Cardiac fibroblast (primary cell): Measurements from ENCODE around the gene MARK3.

Experiments
- DNase-seq, 2 donors: peaks; one replicate each; pipeline versions ENCODE4 v3.0.0 to v3.0.0-alpha.2; 2010; ENCODE audit warnings: low read depth in 2 of 2
- H3K4me3 ChIP-seq, 2 donors: replicated peaks in 1 of 2; 1 replicate in 1 of 2; 2 replicates in 1 of 2; pipeline ENCODE4 v1.5.1; 2011; ENCODE audit warnings: low read depth in 2 of 2, low read length in 2 of 2, mild to moderate bottlenecking in 2 of 2, moderate library complexity in 1 of 2
- CTCF ChIP-seq: IDR thresholded peaks from one replicate; pipeline ENCODE4 v1.5.1; 2011; ENCODE audit warnings: low read depth, mild to moderate bottlenecking, low read length, inconsistent platforms

The MARK3 gene

GRCh38 chr14:103393676-103394626, 8.7 kb downstream of the MARK3 start:
- TF ChIP-seq CTCF = peak; percentile 82
- no peak overlapping the region for H3K4me3 ChIP-seq
- peak; percentile 62 to 66 for DNase-seq

GRCh38 chr14:103395244-103395643, 10.0 kb downstream of the MARK3 start:
- TF ChIP-seq CTCF = no peak
- peak in 1 of 2 donors; percentile 67 for DNase-seq
- no peak overlapping the region for H3K4me3 ChIP-seq

GRCh38 chr14:103396463-103396862, 11.2 kb downstream of the MARK3 start:
- H3K4me3 ChIP-seq = no peak overlapping the region
- no peak for TF ChIP-seq CTCF
- DNase-seq = no peak

GRCh38 chr14:103398427-103399195, 13.4 kb downstream of the MARK3 start:
- peak; percentile 61 for DNase-seq
- H3K4me3 ChIP-seq = no peak overlapping the region
- no peak for TF ChIP-seq CTCF

- H3K4me3 ChIP-seq = no peak overlapping the region
- TF ChIP-seq CTCF = no peak
- no peak for DNase-seq
Observed at GRCh38 chr14:103400537-103400936, 15.3 kb downstream of the MARK3 start.

GRCh38 chr14:103401223-103402214, 16.3 kb downstream of the MARK3 start:
- no peak for TF ChIP-seq CTCF
- H3K4me3 ChIP-seq = peak overlapping the region in 1 of 2 donors; percentile 16
- DNase-seq = peak; percentile 72 to 88
